WTC11 (cell line): ENCODE results near the gene SLC44A1. TPM values are rescaled to one million over a fixed set of nuclear protein-coding genes. Genes with fewer than 3 reads are reported as not detected.

Experiments
- ATAC-seq: fragments of 200-7000 bp; cut with Tn5 transposase; 2 replicates; pipeline ENCODE4 v1.10.0; 2021; ENCODE audit warnings: mild to moderate bottlenecking, moderate library complexity
- CTCF ChIA-PET: fragments of 300-600 bp; sonication (Branson Sonifier 250); formaldehyde crosslinking; loops from one replicate; lab custom pipeline; 2021; ENCODE audit warnings: antibody characterized with exemption; lab: Charles Lee
- POLR2A ChIA-PET: fragments of 350-600 bp; sonication (Branson Sonifier 250); formaldehyde crosslinking; loops from one replicate; lab custom pipeline; 2021; ENCODE audit warnings: antibody characterized with exemption; lab: Charles Lee
- DNase-seq: peaks from one replicate; pipeline ENCODE4 v3.0.0; 2021; ENCODE audit warnings: low spot score
- H3K27ac Mint-ChIP-seq: 2 replicates; pipeline ENCODE4 v1.8.0; 2021; ENCODE audit warnings: mixed read lengths
- H3K27me3 Mint-ChIP-seq: 2 replicates; pipeline ENCODE4 v1.8.0; 2021; ENCODE audit warnings: low read depth, mild to moderate bottlenecking, moderate library complexity, mixed read lengths
- H3K36me3 Mint-ChIP-seq: 2 replicates; pipeline ENCODE4 v1.8.0; 2021; ENCODE audit warnings: mixed read lengths
- H3K4me1 Mint-ChIP-seq: 2 replicates; pipeline ENCODE4 v1.8.0; 2022; ENCODE audit warnings: mixed read lengths
- H3K4me3 Mint-ChIP-seq: 2 replicates; pipeline ENCODE4 v1.8.0; 2021; ENCODE audit warnings: mild to moderate bottlenecking, moderate library complexity, mixed read lengths
- H3K9me3 Mint-ChIP-seq: 2 replicates; pipeline ENCODE4 v1.8.0; 2021; ENCODE audit warnings: mixed read lengths
- AFF4 ChIP-seq: sonication (generic); formaldehyde crosslinking; IDR thresholded peaks from 2 replicates; pipeline ENCODE4 v1.8.1; 2023; ENCODE audit warnings: mild to moderate bottlenecking, missing genetic modification reagents, borderline replicate concordance
- ATF6 ChIP-seq: sonication (generic); formaldehyde crosslinking; IDR thresholded peaks from 2 replicates; pipeline ENCODE4 v1.8.1; 2023; ENCODE audit warnings: mild to moderate bottlenecking, missing genetic modification reagents
- CBFB ChIP-seq: sonication (generic); formaldehyde crosslinking; IDR thresholded peaks from 2 replicates; pipeline ENCODE4 v1.8.1; 2022; ENCODE audit warnings: mild to moderate bottlenecking, low read depth, missing genetic modification reagents
- CREM ChIP-seq: sonication (generic); formaldehyde crosslinking; IDR thresholded peaks from 2 replicates; pipeline ENCODE4 v1.8.1; 2022; ENCODE audit warnings: mild to moderate bottlenecking, missing genetic modification reagents, moderate library complexity
- CTCF ChIP-seq: fragments of 200-600 bp; IDR thresholded peaks from 2 replicates; pipeline ENCODE4 v1.8.0; 2022; ENCODE audit warnings: antibody characterized with exemption
- E2F5 ChIP-seq: sonication (generic); formaldehyde crosslinking; IDR thresholded peaks from 2 replicates; pipeline ENCODE4 v1.8.1; 2022; ENCODE audit warnings: mild to moderate bottlenecking, moderate library complexity, missing genetic modification reagents
- ELF4 ChIP-seq: sonication (generic); formaldehyde crosslinking; IDR thresholded peaks from 2 replicates; pipeline ENCODE4 v1.8.1; 2022; ENCODE audit warnings: low read depth, mild to moderate bottlenecking, moderate library complexity, missing genetic modification reagents
- FOXP1 ChIP-seq: sonication (generic); formaldehyde crosslinking; IDR thresholded peaks from 2 replicates; pipeline ENCODE4 v1.8.0; 2022; ENCODE audit warnings: missing genetic modification reagents, mild to moderate bottlenecking, moderate library complexity, borderline replicate concordance
- GTF2I ChIP-seq: fragments of 250-450 bp; sonication (Bioruptor Pico); conservative IDR thresholded peaks from 2 replicates; pipeline ENCODE4 v1.4.0; 2021; ENCODE audit warnings: mild to moderate bottlenecking
- OVOL2 ChIP-seq: fragments of 250-450 bp; sonication (Bioruptor Pico); IDR thresholded peaks from 2 replicates; pipeline ENCODE4 v1.9.0; 2021; ENCODE audit warnings: mild to moderate bottlenecking, borderline replicate concordance
- RELA ChIP-seq: sonication (generic); formaldehyde crosslinking; IDR thresholded peaks from 2 replicates; pipeline ENCODE4 v1.8.1; 2022; ENCODE audit warnings: missing genetic modification reagents, mild to moderate bottlenecking, borderline replicate concordance
- SMAD4 ChIP-seq: sonication (generic); formaldehyde crosslinking; IDR thresholded peaks from 2 replicates; pipeline ENCODE4 v1.8.0; 2022; ENCODE audit warnings: mild to moderate bottlenecking, missing genetic modification reagents
- ZBTB21 ChIP-seq: sonication (generic); formaldehyde crosslinking; IDR thresholded peaks from 2 replicates; pipeline ENCODE4 v1.8.1; 2023; ENCODE audit warnings: mild to moderate bottlenecking, missing genetic modification reagents, borderline replicate concordance
- ZNF121 ChIP-seq: sonication (generic); formaldehyde crosslinking; IDR thresholded peaks from 2 replicates; pipeline ENCODE4 v1.8.0; 2023; ENCODE audit warnings: missing genetic modification reagents
- ZNF263 ChIP-seq: sonication (generic); formaldehyde crosslinking; IDR thresholded peaks from 2 replicates; pipeline ENCODE4 v1.8.1; 2022; ENCODE audit warnings: low read depth, mild to moderate bottlenecking, moderate library complexity, missing genetic modification reagents
- ZNF396 ChIP-seq: fragments of 250-450 bp; sonication (Bioruptor Pico); IDR thresholded peaks from 2 replicates; pipeline ENCODE4 v1.8.0; 2021; ENCODE audit warnings: mild to moderate bottlenecking, moderate library complexity, borderline replicate concordance
- ZNF532 ChIP-seq: fragments of 250-450 bp; sonication (Bioruptor Pico); IDR thresholded peaks from 2 replicates; pipeline ENCODE4 v1.9.0; 2021; ENCODE audit warnings: mild to moderate bottlenecking, borderline replicate concordance
- total RNA-seq: library from RNA; stranded (reverse); gene quantifications from 3 replicates; pipeline ENCODE4 v1.2.3, GENCODE V29; 2021

SLC44A1 gene
- total RNA-seq, 1 experiment from 2014 or later, result 48.9 TPM

- H3K4me1 Mint-ChIP-seq, result peaks cover 25% of the 10 kb centered on the region
- H3K27me3 Mint-ChIP-seq, result peaks cover 17% of the 10 kb centered on the region
- no peak for TF ChIP-seq ZNF532 (CRISPR knock-in tag)
- peak; percentile 86; the same call in 1 of the 2 replicates for TF ChIP-seq CTCF
- H3K9me3 Mint-ChIP-seq, result peaks cover 20% of the 10 kb centered on the region
- H3K4me3 Mint-ChIP-seq, result peak overlapping the region; percentile 65
- no peak overlapping the region for H3K27ac Mint-ChIP-seq
- H3K36me3 Mint-ChIP-seq, result peaks cover 11% of the 10 kb centered on the region
- ATAC-seq (peak; percentile 88), DNase-seq (peak; percentile 75)
- POLR2A ChIA-PET, result interaction anchor here (1.0 to 1.3 kb wide), 2 partner anchors 171 to 547 kb away, joined by 3 to 5 read pairs; partner anchors contain the start of gene SLC44A1
- CTCF ChIA-PET, result interaction anchor here (0.6 to 5.3 kb wide), 16 partner anchors 10 to 667 kb away, joined by 3 to 24 read pairs (median 4); partner anchors contain the start of gene SLC44A1
Observed at GRCh38 chr9:105414947-105415661, 170.7 kb downstream of the SLC44A1 start.

- no peak overlapping the region for H3K4me3 Mint-ChIP-seq
- H3K27me3 Mint-ChIP-seq, result peaks cover 17% of the 10 kb centered on the region
- ChIA-PET POLR2A (interaction anchor here (1.0 kb wide), 1 partner anchor 547 kb away, joined by 3 read pairs; no protein-coding TSS in a partner anchor), CTCF (interaction anchor here (0.6 to 5.3 kb wide), 21 partner anchors 10 to 671 kb away, joined by 3 to 24 read pairs (median 4); partner anchors contain the start of gene SLC44A1)
- H3K9me3 Mint-ChIP-seq, result peaks cover 15% of the 10 kb centered on the region
- H3K36me3 Mint-ChIP-seq, result peaks cover 11% of the 10 kb centered on the region
- ATAC-seq (no peak), DNase-seq (no peak)
- peaks cover 25% of the 10 kb centered on the region for H3K4me1 Mint-ChIP-seq
- TF ChIP-seq GTF2I (CRISPR knock-in tag) (no peak), ELF4 (no peak), CBFB (no peak), RELA (CRISPR knock-in tag) (no peak), ZNF396 (CRISPR knock-in tag) (no peak), ZNF263 (CRISPR knock-in tag) (no peak)
- no peak overlapping the region for H3K27ac Mint-ChIP-seq
Observed at GRCh38 chr9:105415662-105415980, 171.2 kb downstream of the SLC44A1 start.

GRCh38 chr9:105416840-105417239 lies 172.4 kb downstream of the SLC44A1 start:
- peaks cover 5% of the 10 kb centered on the region for H3K9me3 Mint-ChIP-seq
- no peak for ATAC-seq
- peaks cover under 1% of the 10 kb centered on the region for H3K36me3 Mint-ChIP-seq
- H3K4me1 Mint-ChIP-seq, result peaks cover 25% of the 10 kb centered on the region
- CTCF ChIA-PET, result interaction anchor here (0.8 kb wide), 1 partner anchor 554 kb away, joined by 3 read pairs; no protein-coding TSS in a partner anchor
- no peak overlapping the region for H3K27ac Mint-ChIP-seq
- peaks cover 17% of the 10 kb centered on the region for H3K27me3 Mint-ChIP-seq
- DNase-seq, result no peak
- H3K4me3 Mint-ChIP-seq, result no peak overlapping the region
- POLR2A ChIA-PET, result no interaction called here
- TF ChIP-seq E2F5 (CRISPR knock-in tag) (no peak), GTF2I (CRISPR knock-in tag) (no peak), CREM (CRISPR knock-in tag) (no peak), ZNF263 (CRISPR knock-in tag) (no peak), ATF6 (CRISPR knock-in tag) (no peak), ZNF121 (CRISPR knock-in tag) (no peak), ZBTB21 (CRISPR knock-in tag) (no peak), FOXP1 (no peak), AFF4 (CRISPR knock-in tag) (no peak), OVOL2 (CRISPR knock-in tag) (no peak), SMAD4 (no peak)
